Activated naive CD4-positive, alpha-beta T cell treated with anti-CD3 and anti-CD28 coated beads, Interleukin-2, amount 50 U/mL, for 16 hours (primary cell): ENCODE data around the gene FPGS.
"Not testable (repeated sequence)": the region's sequence is repeated elsewhere in the genome, so short reads cannot be mapped to it uniquely, and the experiment has no call there.

Experiments
- DNase-seq: peaks from one replicate; pipeline ENCODE4 v3.0.0-alpha.2; 2020

FPGS gene

GRCh38 chr9:127814619-127815511 lies 12.2 kb downstream of the FPGS start:
- no peak for DNase-seq

- no peak for DNase-seq
Measured at GRCh38 chr9:127815512-127816361, 13.1 kb downstream of the FPGS start.

DNA sequence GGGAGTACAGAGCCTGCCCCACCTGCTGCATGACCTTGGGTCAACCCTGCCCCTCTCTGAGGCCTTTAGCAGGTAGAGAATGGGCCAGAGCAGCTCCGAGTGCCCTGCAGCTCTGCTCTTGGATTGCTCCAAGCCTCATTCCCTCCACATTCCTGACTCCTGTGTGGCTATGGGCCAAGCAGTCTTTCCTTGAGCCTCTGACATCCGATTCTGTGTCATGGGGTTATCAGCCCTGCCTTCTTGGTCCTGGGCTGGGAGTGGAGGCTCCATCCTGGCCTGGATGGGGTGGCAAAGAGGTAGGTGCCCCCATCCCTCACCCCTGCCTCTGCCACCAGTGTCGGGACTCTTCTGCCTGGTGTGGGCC lies 13.7 kb downstream of the FPGS start:
- no peak for DNase-seq

- DNase-seq = no peak
Measured at GRCh38 chr9:127816728-127817127, 14.0 kb downstream of the FPGS start.

DNA sequence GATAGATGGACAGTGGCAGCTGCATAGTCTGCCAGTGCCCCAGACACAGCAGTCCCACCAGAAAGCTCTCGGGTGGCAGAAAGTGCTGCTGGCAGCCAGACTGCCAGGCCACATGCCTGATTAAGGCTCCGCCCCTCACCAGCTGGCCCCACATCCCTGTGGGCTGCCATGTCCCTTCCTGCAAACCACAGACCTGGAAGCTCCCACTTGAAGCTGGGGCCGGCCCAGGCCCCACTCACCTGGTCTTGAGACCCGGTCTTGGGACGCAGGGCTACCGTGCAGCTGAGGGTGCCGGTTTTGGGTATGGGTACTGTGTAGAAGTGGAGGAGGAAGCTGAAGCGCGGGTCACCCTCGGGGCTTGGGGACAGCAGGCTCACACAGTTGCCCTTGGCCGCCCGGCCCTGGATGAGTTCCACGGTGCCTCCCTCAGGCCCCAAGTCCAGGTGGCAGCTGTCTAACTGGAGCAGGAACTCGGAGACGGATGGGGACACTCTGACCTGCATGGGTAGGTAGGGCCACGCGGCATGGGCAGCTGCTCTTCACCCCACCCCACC lies 15.3 kb downstream of the FPGS start:
- DNase-seq = no peak

- DNase-seq = no peak
Measured at GRCh38 chr9:127818574-127818973, 15.9 kb downstream of the FPGS start.

DNA sequence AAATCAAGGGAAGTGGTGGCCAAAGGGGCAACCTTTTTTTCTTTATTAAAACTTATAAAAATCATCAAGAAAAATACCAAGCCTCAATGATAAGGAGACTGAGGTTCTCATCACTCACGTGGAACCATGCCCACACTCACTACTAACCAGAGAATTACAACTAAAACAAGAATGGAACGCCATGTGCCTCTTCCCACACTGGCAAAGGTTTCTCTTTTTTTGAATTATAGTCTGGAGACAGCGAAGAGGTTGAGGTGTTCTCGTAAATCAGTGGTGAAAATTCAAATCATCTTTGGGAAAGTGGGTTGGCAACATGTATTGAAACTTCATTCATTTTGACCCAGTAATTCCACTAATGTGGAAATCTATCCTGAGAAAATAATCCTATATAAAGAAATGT lies 19.4 kb downstream of the FPGS start:
- DNase-seq = no peak

DNA sequence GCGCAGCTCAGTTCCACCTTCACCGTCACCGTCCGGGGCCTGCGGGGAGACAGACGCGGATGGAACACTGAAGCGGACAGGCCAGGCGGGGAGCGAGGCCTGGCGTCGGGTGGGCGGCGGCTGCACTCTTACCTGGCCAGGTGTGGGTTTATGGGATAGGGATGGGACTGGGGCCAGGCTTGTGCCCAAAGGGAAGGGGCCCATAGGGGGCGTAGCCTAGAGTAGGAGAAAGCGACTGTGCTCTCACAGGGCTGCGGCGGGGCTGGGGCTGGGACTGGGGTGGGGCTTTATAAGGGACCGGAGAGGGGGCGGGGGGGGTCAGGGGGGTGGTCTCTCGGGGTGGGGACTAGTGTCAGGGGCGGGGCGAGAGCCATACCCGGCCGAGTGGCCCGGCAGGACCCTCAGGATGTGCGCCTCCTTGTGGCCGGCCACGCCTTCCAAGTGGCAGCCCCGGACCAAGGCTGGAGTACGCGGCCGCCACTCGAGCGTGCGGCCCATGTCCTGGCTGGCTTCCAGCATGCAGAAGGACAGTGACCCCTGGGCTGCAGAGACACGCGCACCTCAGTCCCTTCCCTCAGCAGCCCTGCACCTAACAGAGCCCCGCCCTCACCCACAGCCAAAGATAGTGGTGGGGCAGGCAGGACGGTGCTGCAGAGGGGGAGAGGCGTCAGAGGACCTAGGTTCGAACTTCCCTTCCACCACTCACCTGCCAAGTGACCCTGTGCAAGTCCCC lies 22.8 kb downstream of the FPGS start:
- DNase-seq = no peak

DNA sequence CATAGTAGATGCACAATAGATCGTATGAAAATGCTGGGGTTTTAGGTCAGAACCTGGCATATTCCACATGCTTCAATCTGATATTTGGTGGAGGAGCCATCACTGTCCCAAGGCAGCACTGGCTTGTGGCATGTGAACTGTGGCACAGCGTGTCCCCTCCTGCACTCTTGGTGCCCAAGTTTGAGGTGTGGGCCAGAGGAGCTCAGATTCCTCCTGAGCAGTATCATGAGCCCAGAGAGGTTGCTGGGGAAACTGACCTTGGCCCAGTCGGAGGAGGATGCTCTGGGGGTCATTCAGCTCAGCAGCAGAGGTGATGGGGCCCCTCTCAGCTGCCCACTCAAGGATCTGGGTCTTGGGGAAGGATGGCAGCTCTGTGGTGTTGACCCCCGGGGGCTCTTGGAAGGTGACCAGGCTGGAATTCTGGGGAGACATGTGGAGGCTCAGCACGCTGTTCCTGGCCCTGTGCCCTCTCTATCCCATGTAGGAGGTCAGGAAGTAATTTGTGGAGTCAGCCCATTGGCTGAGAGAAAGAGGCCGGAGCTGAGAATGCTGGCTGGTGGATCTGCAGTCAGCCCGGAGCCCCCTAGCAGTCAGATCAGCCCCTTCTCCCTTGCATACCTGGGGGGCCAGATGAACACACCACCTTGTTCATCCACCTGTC lies 23.7 kb downstream of the FPGS start:
- no peak for DNase-seq

GRCh38 chr9:127828262-127829031 lies 25.8 kb downstream of the FPGS start:
- no peak for DNase-seq

GRCh38 chr9:127829205-127829906 lies 26.7 kb downstream of the FPGS start:
- no peak for DNase-seq

DNA sequence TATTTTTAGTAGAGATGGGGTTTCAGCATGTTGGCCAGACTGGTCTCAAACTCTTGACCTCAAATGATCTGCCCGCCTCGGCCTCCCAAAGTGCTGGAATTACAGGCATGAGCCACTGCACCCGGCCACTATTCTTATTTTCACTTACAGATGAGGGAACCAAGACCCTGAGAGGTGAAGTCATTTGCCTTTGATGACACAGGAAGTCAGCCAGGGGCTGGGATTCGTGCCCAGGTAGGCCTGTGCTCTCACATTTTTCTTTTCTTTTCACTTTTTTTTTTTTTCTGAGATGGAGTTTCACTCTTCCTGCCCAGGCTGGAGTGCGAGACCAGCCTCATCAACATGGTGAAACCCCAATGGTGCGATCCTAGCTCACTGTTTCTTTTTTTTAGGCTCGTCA lies 29.6 kb downstream of the FPGS start:
- DNase-seq = no peak

- DNase-seq = no peak
Measured at GRCh38 chr9:127833555-127833954, 30.9 kb downstream of the FPGS start.

DNA sequence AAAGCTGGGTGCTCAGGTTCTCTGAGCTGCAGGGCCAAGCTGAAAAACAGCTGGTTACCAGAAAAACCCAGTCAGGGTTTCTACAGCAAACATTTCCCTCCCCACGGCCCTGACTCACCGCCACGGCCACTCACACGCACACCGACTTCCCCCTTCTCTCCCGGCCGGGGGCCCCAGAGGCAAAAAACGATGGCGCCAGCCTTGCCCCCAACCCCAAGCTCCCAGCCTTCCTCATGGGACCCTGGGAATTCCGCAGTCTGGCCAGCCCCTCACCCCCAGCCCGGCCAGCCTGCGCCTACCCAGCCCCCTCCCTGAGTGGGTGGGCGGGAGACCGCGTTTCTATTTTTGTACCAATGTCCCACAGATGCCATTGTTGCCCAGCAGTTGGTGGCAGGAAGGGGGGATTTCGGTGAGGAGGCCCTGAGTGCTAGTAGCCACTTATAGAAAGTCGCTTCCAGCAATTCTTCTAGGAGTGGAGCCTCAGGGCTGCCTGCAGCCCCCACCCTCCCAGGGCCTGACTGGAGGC lies 33.4 kb downstream of the FPGS start:
- no peak for DNase-seq

GRCh38 chr9:127836561-127836960 lies 33.9 kb downstream of the FPGS start:
- DNase-seq = not testable (repeated sequence)

DNA sequence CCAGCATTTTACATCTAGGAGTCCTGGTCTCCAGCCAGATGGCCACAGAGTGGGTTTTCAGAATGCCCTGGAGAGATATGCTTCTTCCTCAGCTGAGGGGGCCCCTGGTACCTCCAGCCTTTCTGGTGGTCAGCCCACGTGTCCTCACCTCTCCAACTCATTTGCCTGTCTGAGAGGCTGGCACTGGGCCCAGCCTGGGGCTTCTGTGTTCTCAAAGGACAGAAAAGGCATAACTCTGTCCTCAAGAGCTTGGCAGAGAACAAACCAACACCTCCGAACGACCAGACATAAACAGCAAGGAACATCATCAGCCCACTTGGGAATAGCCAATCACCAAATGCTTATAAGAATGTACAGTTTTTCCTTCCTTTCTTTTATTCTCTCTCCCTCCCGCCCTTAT lies 34.7 kb downstream of the FPGS start:
- DNase-seq = no peak

DNA sequence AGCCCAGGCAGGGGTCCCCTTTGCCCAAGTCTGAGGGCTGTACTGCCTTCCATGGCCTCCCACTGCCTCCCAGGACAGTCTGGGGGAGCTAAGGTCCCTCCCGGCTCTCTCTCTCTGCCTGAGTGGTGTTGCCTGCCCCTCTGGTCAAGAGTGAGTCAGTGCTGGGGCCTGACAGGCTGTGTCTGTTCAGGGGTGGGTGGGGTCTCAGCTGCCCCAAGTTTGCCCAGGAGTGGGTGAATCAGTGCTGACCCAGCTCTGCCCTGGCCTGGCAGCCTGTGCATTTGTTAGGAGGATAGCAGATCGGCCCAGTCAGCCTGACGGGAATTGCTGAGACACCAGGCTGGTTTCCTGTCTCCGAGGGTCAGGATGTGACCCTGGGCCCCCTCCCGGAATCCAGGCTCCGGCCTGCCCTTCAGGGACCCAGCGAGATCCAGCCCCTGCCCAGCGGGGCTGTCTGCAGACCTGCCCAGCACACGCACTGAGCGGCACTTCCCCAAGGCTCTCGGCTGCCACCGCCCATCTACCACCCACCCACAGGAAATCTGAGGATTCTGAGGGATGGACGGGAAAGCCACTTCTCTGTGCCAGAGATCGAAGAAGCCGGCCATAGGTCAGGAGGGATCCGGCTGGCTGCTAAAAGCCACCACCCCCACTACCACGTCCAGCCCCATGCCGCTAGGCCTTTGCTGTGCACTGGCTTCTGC lies 35.8 kb downstream of the FPGS start:
- no peak for DNase-seq

DNA sequence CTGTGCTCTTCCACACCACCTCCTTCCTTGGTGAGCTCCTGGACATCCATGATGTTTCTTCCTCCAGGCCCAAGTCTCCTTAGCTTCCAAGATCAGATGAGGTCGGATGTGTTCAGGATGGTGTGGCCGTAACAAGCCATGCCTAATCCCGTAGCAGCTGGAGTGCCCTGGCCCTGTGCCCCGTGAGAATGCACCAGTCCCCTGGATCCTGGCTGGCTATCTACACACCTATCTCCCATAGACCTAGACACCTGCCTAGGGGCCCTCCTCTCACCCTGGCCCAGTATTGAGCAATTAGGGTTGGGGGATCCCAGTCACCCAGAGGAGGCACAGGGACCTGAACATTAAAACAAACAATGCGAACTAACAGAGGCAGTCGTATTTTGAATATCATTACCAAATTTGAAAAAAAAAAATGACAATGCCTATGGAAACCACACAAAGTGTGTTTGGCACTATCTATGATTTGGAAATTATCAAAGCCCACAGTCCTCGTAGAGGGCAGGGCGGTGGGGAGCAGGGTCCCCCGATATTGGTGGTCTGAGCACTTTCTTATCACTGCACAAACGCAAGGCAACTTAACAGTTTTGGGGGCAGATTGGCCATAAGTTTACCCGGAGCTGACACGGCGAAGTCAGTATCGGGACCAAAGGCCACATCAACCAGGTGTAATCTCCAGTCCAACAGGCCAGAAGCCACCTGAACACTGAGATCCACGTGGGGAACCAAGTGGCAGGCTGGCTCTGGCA lies 38.6 kb downstream of the FPGS start:
- DNase-seq = no peak

GRCh38 chr9:127844821-127845359 lies 42.2 kb downstream of the FPGS start:
- DNase-seq = no peak
